ENCODE results near the gene TSPAN4.

TSPAN4 gene

DNA sequence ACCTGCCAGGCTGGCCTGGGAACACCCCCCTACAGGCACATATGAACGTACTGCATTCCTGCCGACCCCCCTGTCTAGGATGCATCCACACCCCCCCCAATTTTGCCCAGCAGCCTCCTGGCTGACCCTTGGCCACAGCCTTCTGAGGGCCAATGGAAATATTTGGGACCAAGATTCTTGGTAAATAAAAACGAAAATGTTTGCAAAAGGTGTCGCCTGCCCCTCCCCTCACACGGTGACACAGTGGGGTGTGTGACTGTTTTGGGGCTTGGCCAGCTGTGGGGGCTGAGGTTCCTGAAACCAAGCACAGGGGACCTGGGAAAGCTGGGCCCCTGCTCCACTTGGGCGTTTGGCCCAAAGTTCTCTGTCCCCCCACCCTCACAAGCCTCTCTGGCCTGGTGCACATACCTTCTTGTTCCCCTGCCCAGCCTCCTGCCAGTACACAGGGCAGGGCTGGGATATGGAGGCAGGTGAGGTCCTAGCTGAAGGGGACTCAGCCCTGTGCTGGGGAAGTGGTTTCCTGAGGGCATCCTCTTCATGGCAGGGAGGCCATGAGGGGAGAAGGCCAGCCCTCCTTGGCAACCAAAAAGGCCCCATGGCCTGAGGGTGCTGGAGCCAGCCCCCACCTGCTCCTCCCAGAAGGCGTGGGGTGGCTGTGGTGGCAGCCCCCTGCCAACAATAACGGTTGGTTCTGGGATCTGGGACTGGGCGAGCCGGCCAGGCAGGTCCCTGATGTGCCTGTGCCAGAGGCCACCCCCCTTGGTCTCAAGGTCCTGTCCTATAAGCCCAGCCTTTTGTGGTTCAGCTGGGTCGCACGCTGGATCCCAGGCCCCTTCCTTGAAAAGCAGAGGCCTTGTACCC is 17.1 kb upstream of the TSPAN4 start:
- intact Hi-C loops (cut with micrococcal nuclease): no loop called here
- H3K27me3 Mint-ChIP-seq: peaks cover 45% of the 10 kb centered on the region
- H3K4me1 Mint-ChIP-seq (ENCODE audit: low read depth): peaks cover 57% of the 10 kb centered on the region
- peaks cover 46% of the 10 kb centered on the region for H3K36me3 Mint-ChIP-seq (ENCODE audit: low read depth)
- no peaks in the 10 kb centered on the region for H3K9me3 Mint-ChIP-seq
- no peak overlapping the region for H3K4me3 Mint-ChIP-seq
- no peak overlapping the region for H3K27ac Mint-ChIP-seq

DNA sequence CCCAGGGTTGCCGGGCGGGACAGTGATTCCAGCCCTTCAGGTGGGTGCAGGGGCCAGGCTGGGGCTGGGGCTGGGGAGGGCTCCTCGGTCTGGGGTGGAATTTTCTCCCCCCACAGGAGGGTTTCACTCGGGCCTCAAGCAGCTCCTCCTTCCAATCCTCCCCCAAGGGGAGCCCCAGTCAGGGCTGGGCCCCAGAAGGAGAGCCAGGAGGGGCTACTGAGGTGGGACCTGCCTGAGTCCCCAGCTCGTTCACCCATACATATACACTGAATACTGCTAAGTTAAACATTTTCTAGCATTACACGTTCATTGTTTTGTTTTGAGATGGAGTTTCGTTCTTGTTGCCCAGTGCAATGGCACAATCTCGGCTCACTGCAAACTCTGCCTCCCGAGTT is 16.4 kb upstream of the TSPAN4 start:
- intact Hi-C loops (cut with micrococcal nuclease): no loop called here

GRCh38 chr11:826836-827145 is 15.9 kb upstream of the TSPAN4 start:
- Mint-ChIP-seq H3K4me3 (peak overlapping the region; percentile 39), H3K27ac (no peak overlapping the region), H3K27me3 (peaks cover 56% of the 10 kb centered on the region), H3K4me1 (ENCODE audit: low read depth) (peaks cover 57% of the 10 kb centered on the region), H3K9me3 (no peaks in the 10 kb centered on the region), H3K36me3 (ENCODE audit: low read depth) (peaks cover 39% of the 10 kb centered on the region)
- intact Hi-C loops (cut with micrococcal nuclease): no loop called here

More for the DNA sequence above, 16.4 kb upstream of the TSPAN4 start:
- H3K36me3 Mint-ChIP-seq (ENCODE audit: low read depth): peaks cover 40% of the 10 kb centered on the region
- no peak overlapping the region for H3K4me3 Mint-ChIP-seq
- H3K27me3 Mint-ChIP-seq: peaks cover 50% of the 10 kb centered on the region
- H3K27ac Mint-ChIP-seq: no peak overlapping the region
- no peaks in the 10 kb centered on the region for H3K9me3 Mint-ChIP-seq
- H3K4me1 Mint-ChIP-seq (ENCODE audit: low read depth): peaks cover 57% of the 10 kb centered on the region

- intact Hi-C loops (cut with micrococcal nuclease): no loop called here
- H3K27me3 Mint-ChIP-seq: peaks cover 61% of the 10 kb centered on the region
- peaks cover 34% of the 10 kb centered on the region for H3K36me3 Mint-ChIP-seq (ENCODE audit: low read depth)
- H3K27ac Mint-ChIP-seq: peak overlapping the region; percentile 42
- H3K4me1 Mint-ChIP-seq (ENCODE audit: low read depth): peaks cover 57% of the 10 kb centered on the region
- H3K4me3 Mint-ChIP-seq: peak overlapping the region; percentile 64
- no peaks in the 10 kb centered on the region for H3K9me3 Mint-ChIP-seq
Measured at GRCh38 chr11:827146-827896, 15.3 kb upstream of the TSPAN4 start.

GRCh38 chr11:827897-828192 is 14.8 kb upstream of the TSPAN4 start, which contains the start of gene CRACR2B:
CRACR2B (plus strand) TSS chr11:827919; CDS start chr11:828608, 689 bp downstream.
- peak within 1 kb of the TSS; percentile 74 for H3K4me3 Mint-ChIP-seq
- H3K27me3 Mint-ChIP-seq: peaks cover 63% of the 10 kb centered on the region
- H3K36me3 Mint-ChIP-seq (ENCODE audit: low read depth): peaks cover 28% of the 10 kb centered on the region
- intact Hi-C loops (cut with micrococcal nuclease): no loop called here
- H3K4me1 Mint-ChIP-seq (ENCODE audit: low read depth): peaks cover 55% of the 10 kb centered on the region
- peak within 1 kb of the TSS; percentile 42 for H3K27ac Mint-ChIP-seq
- no peaks in the 10 kb centered on the region for H3K9me3 Mint-ChIP-seq

DNA sequence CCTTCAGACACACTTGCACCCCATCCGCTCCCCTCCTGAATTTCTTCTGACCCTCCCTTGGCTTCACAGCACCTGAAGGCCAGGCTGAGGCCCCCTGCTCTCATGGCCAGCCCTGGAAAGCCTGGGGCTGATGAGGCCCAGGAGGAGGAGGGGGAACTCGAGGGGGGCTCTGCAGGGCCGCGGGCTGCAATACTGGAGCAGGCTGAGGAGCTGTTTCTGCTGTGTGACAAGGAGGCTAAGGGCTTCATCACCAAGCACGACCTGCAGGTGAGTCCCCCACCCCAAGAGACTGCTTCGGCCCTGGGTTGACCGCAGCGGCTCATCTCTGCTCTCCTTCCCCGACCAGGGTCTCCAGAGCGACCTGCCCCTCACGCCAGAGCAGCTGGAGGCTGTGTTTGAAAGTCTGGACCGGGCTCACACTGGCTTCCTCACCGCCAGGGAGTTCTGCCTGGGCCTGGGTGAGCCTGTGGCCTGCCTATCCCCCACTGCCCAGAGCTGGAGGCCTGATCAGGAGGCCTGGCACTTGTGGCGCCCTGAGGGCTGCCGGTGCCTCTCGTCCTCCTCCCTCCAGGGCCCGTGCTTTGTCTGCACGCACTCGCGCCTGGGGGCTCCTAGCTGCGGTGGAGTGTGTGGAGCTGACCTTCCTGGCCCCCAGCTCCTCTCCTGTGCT is 14.0 kb upstream of the TSPAN4 start:
- Mint-ChIP-seq H3K36me3 (ENCODE audit: low read depth) (peaks cover 20% of the 10 kb centered on the region), H3K9me3 (no peaks in the 10 kb centered on the region), H3K27ac (peak overlapping the region; percentile 42), H3K4me3 (peak overlapping the region; percentile 74), H3K4me1 (ENCODE audit: low read depth) (peaks cover 56% of the 10 kb centered on the region), H3K27me3 (peaks cover 63% of the 10 kb centered on the region)
- intact Hi-C loops (cut with micrococcal nuclease): no loop called here

DNA sequence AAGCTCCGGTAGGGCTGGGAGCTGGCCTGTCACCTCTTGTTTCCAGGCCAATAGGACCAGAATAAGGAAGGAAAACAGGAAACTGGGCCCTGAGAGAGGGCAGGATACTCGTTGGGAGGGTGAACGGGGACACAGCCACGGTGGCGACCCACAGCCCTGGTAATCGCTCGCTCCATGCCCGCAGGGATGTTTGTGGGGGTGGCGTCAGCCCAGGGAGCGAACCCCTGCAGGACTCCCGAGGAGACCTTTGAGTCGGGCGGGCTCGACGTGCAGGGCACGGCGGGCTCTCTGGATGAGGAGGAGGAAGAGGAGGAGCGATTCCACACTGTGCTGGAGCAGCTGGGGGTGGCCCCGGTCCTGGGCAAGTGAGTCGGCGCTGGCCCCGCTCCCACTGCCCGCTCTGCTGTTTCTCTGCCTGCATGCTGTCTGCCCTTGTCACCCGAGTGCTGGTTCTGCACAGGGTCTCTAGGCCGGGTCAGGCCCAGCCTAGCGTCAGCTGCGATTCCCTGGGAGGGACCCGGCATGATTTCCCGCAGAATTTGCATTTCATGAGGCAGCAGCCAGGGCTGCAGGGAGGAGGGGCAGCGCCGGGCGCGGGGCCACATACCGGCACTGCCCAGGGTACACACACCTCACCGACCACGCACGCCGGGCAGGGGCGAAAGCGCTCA is 13.3 kb upstream of the TSPAN4 start:
- Mint-ChIP-seq H3K36me3 (ENCODE audit: low read depth) (peaks cover 14% of the 10 kb centered on the region), H3K4me1 (ENCODE audit: low read depth) (peaks cover 63% of the 10 kb centered on the region), H3K4me3 (peak overlapping the region; percentile 74), H3K27ac (peak overlapping the region; percentile 42), H3K9me3 (no peaks in the 10 kb centered on the region), H3K27me3 (peaks cover 66% of the 10 kb centered on the region)
- intact Hi-C loops (cut with micrococcal nuclease): no loop called here

- peaks cover 66% of the 10 kb centered on the region for H3K27me3 Mint-ChIP-seq
- H3K4me3 Mint-ChIP-seq: peak overlapping the region; percentile 74
- peaks cover 8% of the 10 kb centered on the region for H3K36me3 Mint-ChIP-seq (ENCODE audit: low read depth)
- no peak overlapping the region for H3K27ac Mint-ChIP-seq
- H3K4me1 Mint-ChIP-seq (ENCODE audit: low read depth): peaks cover 68% of the 10 kb centered on the region
- no peaks in the 10 kb centered on the region for H3K9me3 Mint-ChIP-seq
- intact Hi-C loops (cut with micrococcal nuclease): no loop called here
Measured at GRCh38 chr11:829847-830294, 12.8 kb upstream of the TSPAN4 start.

DNA sequence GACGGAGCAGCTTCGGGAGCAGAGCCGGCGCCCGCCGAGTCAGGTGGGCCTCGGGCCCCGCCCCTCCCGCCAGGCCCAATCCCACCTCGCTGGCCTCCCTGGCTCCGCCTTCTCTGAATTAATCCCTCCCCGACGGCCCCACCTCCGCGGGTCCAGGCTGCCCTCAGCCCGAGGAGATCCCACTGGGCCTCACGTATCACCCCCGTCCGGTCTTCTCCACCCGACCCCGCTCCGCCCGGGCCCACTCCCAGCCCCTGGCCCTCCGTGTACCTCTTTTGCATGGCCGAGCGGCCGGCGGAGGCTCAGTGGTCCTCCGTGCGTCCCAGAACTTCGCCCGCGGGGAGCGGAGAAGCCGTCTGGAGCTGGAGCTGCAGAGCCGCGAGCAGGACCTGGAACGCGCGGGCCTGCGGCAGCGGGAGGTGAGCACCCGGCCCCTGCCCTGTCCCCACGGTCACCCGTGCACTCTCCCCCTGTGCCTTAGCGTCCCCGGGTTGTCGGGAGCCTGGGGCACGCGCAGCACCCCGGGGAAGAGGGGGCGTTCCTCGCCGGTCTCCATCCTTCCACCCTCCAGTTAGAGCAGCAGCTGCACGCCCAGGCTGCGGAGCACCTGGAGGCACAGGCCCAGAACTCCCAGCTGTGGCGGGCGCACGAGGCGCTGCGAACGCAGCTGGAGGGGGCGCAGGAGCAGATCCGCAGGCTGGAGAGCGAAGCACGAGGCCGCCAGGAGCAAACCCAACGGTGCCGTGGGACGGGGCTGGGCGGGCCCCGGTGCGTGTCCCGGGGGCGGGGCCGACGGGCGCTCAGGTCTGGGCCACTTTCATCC is 12.1 kb upstream of the TSPAN4 start:
- intact Hi-C loops (cut with micrococcal nuclease): no loop called here
- H3K4me1 Mint-ChIP-seq (ENCODE audit: low read depth): peaks cover 74% of the 10 kb centered on the region
- peaks cover 2% of the 10 kb centered on the region for H3K36me3 Mint-ChIP-seq (ENCODE audit: low read depth)
- H3K9me3 Mint-ChIP-seq: no peaks in the 10 kb centered on the region
- peaks cover 60% of the 10 kb centered on the region for H3K27me3 Mint-ChIP-seq
- peak overlapping the region; percentile 74 for H3K4me3 Mint-ChIP-seq
- H3K27ac Mint-ChIP-seq: no peak overlapping the region

DNA sequence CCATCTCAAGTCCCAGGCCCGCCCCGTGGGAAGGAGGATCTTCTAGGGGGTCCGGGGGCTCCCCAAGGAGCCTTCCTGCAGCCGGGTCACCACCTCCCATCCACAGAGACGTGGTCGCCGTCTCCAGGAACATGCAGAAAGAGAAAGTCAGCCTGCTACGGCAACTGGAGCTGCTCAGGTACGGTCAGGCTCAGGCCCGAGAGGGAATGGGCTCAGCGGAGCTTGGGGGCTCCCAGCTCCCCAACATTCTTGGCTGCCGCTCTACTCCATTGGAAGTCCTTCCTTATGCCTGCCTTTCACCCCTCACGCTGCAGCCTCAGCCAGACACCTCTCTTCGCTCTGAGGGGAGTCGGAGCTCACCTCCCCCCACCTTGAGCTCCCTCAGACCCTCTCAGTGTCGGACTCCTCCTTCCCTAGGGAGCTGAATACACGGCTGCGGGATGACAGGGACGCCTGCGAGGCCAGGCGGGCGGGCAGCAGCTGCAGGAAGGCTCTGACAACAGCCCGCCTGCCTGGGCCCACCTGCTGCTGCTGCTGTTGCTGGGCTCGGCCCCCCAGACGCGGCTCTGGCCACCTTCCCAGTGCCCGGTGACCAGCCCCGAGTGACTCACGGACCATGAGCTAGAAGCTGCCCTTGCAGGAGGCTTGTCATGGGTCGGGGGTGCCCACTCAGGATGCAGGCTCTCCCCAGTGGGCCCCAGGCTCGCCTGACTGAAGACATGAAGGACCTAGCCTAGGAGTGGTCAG is 11.4 kb upstream of the TSPAN4 start:
- H3K4me3 Mint-ChIP-seq: no peak overlapping the region
- peaks cover 81% of the 10 kb centered on the region for H3K4me1 Mint-ChIP-seq (ENCODE audit: low read depth)
- intact Hi-C loops (cut with micrococcal nuclease): no loop called here
- no peak overlapping the region for H3K27ac Mint-ChIP-seq
- peaks cover 8% of the 10 kb centered on the region for H3K36me3 Mint-ChIP-seq (ENCODE audit: low read depth)
- H3K27me3 Mint-ChIP-seq: peaks cover 58% of the 10 kb centered on the region
- H3K9me3 Mint-ChIP-seq: no peaks in the 10 kb centered on the region

DNA sequence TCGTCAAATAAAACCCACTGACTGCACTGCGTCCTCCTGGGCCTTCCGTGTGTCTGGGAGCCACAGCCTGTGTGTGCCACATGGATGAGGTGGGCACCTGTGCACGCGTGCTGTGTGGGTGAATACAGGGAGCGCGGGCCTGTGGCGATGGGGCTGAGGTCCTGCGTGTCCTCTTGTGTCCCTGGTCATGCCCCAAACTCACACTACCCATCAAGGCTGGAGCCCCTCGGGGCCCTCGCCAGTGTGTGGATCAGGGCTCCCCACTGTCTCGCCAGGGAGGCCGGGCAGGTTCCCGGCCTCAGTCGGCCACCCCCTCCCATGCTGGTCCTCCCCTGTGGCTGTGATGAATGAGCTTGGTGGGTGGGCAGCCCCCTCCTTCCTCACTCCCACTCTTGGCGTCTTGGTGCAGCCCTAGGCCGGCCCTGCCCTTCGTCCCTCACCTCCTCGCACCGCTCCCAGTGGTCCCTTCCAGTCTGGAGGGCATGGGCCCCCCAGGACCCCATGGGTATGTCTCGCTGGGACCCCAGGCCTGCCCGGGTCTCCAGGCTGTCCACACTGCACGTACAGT is 10.6 kb upstream of the TSPAN4 start:
- intact Hi-C loops (cut with micrococcal nuclease): no loop called here
- Mint-ChIP-seq H3K4me3 (peak overlapping the region; percentile 58), H3K27me3 (peaks cover 55% of the 10 kb centered on the region), H3K9me3 (no peaks in the 10 kb centered on the region), H3K4me1 (ENCODE audit: low read depth) (peaks cover 89% of the 10 kb centered on the region), H3K36me3 (ENCODE audit: low read depth) (peaks cover 15% of the 10 kb centered on the region), H3K27ac (no peak overlapping the region)

GRCh38 chr11:832529-833113 is 10.0 kb upstream of the TSPAN4 start, which contains the start of gene CD151:
CD151 (plus strand) TSS chr11:832952; CDS start chr11:836070, 3,118 bp downstream.
- Mint-ChIP-seq H3K4me3 (peak within 1 kb of the TSS; percentile 71), H3K27ac (peak within 1 kb of the TSS; percentile 58), H3K27me3 (peaks cover 51% of the 10 kb centered on the region), H3K4me1 (ENCODE audit: low read depth) (peaks cover 90% of the 10 kb centered on the region), H3K36me3 (ENCODE audit: low read depth) (peaks cover 21% of the 10 kb centered on the region), H3K9me3 (no peaks in the 10 kb centered on the region)
- intact Hi-C loops (cut with micrococcal nuclease): no loop called here

Data from dendritic cell treated with granulocyte-macrophage colony-stimulating factor and Interleukin-4, amounts not matched to agents 40 ng/mL and 50 ng/mL, for 4 days (primary cell).